Breast epithelium (tissue), 3 donors: Measurements from ENCODE around the gene GDNF.

Experiments
- POLR2A ChIP-seq: fragments of 450-650 bp; IDR thresholded peaks from one replicate; pipeline ENCODE4 v1.6.1; 2016; ENCODE audit warnings: antibody characterized with exemption, mild to moderate bottlenecking, moderate library complexity
- TF ChIP-seq, protein P1 (sequence below), 3 donors: fragments of 450-650 bp; IDR thresholded peaks; one replicate each; pipeline ENCODE4 v1.5.1; 2016 to 2017; ENCODE audit warnings: antibody characterized with exemption in 3 of 3, mild to moderate bottlenecking in 3 of 3, moderate library complexity in 3 of 3

DNA sequence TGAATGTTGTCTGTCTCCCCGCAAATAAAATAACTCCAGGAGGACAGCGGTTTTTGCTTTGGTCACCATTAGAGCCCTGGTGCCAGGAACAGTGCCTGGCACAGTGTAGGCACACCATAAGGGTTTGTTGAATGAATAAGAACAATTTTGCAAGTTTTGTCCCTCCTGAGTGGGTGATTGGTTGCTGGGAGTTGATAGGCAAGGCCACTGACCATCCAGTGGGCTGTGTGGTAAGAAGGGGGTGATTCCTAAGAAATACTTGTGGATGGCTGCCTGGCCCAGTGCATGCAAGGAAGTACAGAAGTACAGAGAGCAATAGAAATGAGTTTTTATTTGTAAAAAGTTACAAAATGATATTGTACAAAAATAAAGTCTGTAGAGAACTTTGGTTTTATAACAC is 27.5 kb downstream of the GDNF start:
- TF ChIP-seq POLR2A: no peak
- TF ChIP-seq, protein P1, sequence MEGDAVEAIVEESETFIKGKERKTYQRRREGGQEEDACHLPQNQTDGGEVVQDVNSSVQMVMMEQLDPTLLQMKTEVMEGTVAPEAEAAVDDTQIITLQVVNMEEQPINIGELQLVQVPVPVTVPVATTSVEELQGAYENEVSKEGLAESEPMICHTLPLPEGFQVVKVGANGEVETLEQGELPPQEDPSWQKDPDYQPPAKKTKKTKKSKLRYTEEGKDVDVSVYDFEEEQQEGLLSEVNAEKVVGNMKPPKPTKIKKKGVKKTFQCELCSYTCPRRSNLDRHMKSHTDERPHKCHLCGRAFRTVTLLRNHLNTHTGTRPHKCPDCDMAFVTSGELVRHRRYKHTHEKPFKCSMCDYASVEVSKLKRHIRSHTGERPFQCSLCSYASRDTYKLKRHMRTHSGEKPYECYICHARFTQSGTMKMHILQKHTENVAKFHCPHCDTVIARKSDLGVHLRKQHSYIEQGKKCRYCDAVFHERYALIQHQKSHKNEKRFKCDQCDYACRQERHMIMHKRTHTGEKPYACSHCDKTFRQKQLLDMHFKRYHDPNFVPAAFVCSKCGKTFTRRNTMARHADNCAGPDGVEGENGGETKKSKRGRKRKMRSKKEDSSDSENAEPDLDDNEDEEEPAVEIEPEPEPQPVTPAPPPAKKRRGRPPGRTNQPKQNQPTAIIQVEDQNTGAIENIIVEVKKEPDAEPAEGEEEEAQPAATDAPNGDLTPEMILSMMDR (IDR thresholded peaks at IDR 0.05): no peak
